Iris pigment epithelial cell (primary cell): ENCODE data around the gene ST6GALNAC2.
"Not testable (repeated sequence)": the region's sequence is repeated elsewhere in the genome, so short reads cannot be mapped to it uniquely, and the experiment has no call there.

Experiments
- DNase-seq: peaks from one replicate; pipeline ENCODE4 v3.0.0-alpha.2; 2011; ENCODE audit warnings: low read depth

ST6GALNAC2 gene

DNA sequence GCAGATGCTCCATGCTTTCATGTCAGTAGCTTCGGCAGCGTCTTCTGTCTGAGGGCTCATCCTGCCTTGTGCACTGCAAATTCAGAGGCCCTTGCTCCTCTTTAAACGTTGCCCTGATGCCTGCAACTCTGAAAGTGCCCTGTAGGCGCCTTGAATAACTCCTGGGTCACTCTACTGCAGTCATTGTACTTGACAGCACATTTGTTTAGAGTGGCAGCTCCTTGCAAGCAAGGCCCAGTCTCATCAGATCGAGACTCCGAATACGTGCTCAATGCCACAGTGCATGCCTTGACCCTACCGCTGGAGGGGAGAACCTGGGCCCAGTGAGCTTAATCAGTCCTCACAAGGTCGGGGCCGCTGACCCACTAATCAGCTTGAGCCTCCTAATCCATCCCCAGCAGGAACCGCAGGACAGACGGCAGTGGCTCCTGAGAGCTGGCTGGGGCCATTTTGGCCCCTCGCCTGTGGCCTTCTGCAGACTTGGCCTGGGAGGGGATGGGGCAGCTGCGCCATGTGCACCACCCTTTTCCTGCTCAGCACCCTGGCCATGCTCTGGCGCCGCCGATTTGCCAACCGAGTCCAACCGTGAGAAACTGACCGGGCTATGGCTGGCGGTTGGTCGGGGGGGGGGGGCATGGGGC, 45.9 kb downstream of the ST6GALNAC2 start, which contains the start of gene PRCD:
PRCD (plus strand) TSS at position 414 of the 641 bp plus-strand sequence; CDS start at position 512, 98 bp downstream.
- no peak for DNase-seq

DNA sequence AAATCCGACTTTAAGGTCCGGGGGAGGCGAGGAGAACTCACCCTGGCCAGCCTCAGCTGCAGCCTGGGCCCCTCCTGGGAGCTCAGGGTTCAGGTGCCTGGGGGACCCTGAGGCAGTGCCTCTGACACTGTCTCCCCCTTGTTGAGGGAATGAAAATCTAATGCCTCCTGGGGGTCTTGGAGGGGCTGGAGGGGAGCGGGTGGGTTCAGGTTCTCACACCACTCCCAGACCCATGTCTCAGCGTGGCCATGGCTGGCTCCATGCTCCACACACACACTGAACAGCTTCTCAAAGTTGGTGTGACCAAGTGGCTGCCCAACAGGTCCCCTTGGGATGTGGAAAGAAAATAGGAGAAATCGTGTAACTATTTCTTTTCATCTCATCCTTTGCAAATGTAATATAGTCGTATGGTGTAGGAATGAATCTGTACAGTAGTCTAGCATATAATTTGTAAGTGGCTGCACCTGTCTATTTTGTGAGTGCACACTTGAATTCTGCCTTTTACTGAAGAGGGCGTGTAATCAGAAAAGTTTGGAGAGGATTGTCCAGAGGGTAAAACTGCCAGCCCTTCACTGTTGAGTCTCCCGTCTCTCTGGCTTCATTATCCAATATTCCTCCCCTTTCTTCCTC, 46.6 kb downstream of the ST6GALNAC2 start:
- no peak for DNase-seq

DNA sequence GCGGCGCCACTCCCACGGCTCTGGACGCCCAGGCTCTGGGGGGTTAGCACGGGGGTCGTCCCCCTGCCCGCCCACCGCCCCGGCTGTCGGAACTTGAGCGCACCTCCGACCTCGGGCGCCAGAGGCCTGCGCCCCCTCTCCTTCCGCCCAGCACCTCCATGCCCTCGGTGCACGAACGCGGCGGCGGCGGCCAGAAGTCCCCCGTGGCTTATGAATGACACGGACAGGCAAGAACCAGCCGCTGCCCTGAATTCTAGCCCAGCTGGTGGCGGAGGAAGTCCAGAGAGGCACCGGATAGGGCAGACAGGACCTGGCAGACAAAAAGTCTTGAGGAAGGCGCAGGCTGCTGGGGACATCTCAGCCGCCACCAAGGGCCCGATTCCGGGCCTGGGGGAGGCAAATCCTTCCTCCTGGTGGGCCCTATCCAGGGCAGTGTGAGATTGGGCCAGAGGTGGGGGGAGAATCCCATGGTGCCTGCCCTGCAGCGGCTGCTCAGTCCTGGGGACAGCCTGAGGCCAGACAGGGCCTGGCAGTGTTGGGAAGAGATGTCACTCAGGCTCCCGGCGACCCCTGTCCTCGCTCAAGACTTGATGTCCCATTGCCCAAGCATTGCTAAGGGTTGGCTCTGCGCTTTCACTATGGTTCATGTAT, 47.3 kb downstream of the ST6GALNAC2 start:
- DNase-seq, result no peak

DNA sequence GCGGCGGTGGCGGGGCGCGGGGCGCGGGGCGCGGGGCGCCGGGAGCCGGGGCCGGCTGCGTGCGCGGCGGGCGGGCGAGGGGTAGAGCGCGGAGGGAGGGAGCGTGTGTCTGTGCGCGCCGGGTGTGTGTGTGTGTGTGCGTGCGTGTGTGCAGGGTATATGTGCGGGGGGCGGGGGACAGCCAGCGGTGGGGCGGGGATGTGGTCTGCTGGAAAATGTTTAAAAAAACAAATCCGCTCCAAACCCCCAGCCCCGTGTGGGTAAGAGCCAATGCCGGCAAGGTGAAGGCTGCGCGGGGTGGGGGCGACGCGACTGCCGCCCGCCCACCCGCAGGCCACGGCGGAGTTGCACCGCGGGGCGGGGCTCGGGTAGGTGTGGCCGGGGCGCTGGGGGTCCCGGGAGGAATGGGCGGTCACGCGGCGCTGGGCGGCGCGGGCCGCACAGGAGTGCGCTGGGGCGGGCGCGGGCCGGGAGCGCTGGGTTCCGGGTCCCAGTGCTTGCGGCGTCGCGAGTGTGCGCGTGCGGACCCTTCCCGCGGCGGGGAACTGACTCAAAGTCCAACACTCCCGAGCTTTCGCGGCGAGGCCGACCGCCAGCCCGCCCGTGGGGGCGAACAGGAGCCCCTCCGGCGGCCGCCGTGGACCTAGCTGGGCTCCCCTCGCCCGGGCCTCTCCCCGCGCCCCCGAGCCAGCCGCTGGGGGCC, 47.9 kb downstream of the ST6GALNAC2 start, which contains the start of gene CYGB:
CYGB (minus strand) TSS at position 132 of the 703 bp plus-strand sequence. CDS start 167 bp downstream, outside the sequence.
- no peak for DNase-seq

DNA sequence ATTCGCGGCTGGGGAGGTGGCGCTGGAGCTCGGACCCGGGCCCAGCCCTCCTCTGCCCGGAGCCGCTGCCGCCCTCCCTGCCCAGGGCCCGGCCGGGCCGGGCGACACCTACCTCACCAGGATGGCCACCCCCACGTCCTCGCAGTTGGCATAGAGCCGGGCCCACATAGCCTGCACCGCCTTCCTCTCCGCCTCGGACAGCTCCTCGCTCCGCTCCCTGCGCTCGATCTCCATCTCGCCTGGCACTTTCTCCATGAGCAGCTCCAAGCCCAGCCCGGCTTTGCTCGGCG, 48.4 kb downstream of the ST6GALNAC2 start:
- peak; percentile 57 for DNase-seq

DNA sequence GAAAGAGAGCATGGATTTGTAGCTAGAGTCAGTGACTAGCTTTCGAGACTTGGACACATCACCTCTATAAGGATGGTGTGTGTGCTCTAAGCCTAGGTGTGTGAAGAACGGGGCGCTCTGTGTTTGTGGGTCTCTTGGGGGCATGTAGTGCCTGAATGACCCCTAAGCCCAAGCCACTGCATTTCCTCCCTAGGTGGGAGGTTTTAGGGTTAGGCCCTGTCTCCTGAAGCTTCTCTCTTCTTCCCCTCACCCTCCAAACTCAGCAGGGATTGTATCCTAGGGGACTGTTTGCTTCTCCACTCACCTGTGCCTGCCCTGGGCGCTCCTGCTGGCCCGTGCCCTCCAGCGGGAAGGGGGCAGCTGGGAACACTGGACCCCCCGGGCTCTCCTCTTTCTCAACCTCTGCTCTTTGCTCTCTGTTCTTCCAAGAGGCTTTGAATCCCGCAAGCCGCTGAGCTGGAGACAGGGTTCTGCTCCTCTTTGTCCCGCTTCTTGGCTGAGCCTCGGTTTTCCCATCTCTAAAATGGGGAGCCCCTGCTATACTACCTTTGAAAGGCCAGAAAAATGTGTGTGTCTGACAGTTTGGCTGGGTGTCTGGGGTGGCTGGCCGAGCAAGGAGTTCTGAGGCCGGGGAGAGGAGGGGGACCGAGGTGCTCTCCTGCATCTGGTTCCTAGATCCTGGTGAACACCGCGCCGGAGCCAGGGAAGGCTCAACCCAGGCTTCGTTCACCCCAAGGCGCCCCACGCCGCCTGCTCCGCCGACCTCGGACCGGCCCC, 49.0 kb downstream of the ST6GALNAC2 start:
- DNase-seq, result no peak

DNA sequence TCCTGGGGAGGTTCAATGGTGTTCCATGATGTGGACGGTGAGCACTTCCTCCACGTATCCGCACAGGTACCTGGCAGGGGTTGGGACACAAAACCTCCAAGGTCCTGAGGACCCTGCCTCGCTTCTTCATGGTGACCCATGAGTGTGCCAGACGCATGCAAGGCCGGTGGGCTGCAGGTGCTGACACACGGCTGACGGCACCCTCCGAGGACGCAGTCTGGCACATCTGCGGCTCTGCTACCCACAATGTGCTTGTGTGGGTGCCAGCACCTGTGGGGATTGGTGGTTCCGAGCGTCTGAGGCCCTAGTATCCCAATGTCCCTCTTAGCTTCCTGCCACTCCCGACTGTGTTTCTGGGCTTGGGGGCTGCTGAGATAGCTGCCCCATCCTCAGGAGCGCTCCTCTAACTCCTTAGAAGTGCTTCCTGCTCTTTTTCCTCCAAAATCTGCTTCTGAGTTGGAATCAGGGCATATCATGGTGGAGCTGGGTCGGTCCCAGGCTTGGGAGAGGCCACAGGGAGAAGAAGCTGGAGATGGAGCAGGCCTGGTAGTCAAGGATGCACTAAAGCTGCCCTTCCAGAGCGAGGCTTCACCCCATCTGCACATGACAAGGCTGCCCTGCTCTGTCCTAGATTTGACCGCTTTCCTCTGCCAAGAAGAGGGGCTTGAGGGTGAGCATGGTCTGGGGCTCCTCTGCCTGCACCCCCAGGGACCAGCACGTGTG, 49.7 kb downstream of the ST6GALNAC2 start:
- no peak for DNase-seq

DNA sequence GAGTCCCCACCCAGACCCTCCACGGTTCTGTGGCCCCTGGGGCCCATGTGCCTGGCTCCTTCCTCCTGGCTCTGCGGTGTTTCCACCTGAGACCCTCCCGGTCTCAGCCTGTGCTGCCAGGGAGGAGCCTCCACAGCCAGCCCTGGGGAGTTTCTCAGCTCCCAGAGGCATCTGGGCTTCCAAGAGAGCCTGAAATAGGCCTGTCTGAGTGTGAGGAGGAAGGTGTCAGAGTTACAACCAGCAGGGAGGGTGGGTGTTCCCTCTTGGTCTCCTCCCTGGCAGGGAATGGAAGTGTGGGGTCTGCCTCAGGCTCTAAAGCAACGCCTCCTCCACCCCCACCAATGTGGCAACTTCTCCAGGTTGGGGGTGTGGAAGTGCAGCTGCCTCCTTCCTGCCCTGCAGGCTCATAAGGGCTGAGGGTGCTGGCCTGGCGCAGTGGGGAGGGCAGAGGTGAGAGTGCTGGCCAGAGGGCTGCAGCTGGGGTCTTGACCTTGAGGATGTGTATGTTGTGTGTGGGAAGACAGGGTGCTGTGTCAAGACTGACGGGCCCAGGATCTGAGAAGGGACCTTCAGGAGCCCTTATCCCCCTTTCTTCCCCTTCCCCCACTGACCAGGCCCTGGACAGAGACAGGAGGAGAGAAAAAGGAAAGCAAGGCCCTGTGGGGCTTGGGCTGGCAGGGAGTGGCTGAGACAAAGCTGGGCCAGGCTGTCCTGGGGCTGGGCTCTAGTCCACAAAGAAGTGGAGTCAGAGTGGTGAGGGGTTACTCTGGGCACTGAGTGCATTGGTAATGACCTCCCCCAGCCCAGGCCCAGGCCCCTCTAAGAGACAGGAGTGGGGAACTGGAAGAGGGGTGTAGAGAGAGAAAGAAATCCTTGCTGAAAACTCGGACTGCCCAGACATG, 50.6 kb downstream of the ST6GALNAC2 start:
- DNase-seq, result no peak

DNA sequence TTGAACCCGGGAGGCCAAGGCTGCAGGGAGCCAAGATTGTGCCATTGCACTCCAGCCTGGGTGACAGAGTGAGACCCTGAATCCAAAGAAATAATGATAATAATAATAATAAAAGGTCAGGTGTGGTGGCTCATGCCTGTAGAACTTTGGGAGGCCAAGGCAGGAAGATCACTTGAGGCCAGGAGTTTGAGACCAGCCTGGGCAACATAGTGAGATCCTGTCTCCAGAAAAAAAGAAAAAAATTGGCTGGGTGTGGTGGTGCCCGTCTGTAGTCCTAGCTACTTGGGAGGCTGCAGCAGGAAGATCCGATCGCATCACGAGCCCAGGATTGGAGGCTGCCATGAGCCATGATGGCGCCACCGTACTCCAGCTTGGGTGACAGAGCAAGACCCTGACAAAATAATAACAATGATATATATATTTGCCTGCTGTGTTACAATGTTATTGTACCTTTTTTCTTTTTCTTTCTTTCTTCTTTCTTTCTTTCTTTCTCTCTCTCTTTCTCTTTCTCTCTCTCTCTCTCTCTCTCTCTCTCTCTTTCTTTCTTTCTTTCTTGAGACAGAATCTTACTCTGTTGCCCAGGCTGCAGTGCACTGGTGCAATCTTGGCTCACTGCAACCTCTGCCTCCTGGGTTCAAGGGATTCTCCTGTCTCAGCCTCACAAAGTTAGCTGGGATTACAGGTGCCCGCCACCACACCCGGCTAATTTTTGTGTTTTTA, 51.9 kb downstream of the ST6GALNAC2 start:
- not testable (repeated sequence) for DNase-seq

DNA sequence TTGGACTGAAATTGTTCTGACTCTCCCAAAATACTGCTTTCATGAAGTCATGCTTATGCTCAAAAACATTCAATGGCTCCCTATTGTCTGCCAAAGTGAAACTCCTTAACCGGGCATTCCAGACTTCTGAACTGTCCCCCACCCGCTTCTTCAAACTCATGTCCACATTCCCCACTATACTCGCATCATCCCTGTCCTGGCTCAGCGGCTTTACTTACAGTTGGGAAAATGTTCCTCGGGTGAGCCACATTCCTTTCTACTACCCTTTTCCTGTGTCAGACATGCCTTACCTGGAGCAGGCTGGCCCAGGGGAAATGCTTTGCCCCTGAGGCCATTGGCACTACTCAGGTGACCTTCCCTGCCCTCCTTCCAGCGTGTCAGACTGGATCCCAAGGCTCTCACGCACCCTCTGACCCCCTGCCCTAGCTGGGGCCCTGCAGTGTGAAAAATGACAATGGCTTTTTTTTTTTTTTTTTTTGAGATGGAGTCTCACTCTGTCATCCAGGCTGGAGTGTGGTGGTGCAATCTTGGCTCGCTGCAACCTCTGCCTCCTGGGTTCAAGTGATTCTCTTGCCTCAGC, 53.5 kb downstream of the ST6GALNAC2 start:
- no peak for DNase-seq

DNA sequence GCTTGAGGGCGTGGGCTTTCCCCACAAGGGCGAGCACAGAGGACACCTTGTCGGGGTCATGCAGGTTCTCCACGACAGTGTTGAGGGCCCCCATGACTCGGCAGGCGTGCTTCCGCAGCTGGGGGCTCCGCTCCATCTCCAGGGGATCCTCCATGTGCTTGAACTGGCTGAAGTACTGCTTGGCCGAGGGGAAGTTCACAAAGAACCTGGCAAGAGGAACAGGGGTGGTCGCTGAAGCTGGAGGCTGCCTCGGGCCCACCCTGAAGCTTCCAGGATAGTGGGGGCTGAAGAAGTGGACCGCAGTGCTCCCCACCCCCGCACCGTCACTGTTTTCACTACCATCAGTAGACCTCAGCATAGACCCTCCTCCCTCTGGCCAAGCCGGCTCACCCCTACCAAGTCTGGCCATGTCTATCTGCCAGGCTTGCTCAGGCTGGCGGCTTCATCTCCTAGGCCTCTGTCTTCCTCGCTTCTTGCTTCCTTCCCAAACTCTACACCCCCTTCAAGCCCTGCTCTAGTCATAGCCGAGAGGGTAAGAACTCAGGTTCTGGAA, 54.1 kb downstream of the ST6GALNAC2 start:
- DNase-seq, result no peak

DNA sequence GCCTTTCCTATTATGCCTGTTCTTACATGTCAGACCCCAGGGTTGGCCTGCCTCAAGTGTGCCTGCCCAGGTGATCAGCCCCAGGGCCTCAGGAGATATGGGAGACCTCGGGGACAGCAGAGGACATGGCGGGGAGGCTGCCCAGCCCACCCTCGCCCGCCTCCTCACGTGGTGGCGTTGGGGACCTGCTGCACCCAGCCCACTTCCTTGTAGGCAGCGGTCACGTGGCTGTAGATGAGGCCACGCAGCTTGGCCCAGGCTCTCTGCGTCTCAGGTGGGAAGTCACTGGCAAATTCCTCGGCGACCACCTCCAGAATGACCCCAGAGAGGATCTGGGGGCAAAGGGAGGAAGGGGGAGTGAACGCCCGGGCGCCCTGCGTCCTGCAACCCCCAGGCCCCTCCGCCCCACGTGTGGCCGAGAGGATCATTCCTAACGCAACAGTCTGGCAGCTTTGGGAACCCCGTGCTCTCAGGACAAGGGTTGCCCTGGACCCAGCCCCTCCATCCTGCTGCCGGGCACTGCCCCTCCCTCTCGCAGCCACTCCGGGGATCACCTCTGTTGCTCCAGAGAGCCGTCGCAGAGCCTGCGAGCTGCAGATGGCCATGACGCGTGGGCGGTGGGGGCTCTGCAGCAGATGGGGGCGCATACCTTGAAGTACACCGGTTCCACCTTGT, 54.7 kb downstream of the ST6GALNAC2 start:
- no peak for DNase-seq

DNA sequence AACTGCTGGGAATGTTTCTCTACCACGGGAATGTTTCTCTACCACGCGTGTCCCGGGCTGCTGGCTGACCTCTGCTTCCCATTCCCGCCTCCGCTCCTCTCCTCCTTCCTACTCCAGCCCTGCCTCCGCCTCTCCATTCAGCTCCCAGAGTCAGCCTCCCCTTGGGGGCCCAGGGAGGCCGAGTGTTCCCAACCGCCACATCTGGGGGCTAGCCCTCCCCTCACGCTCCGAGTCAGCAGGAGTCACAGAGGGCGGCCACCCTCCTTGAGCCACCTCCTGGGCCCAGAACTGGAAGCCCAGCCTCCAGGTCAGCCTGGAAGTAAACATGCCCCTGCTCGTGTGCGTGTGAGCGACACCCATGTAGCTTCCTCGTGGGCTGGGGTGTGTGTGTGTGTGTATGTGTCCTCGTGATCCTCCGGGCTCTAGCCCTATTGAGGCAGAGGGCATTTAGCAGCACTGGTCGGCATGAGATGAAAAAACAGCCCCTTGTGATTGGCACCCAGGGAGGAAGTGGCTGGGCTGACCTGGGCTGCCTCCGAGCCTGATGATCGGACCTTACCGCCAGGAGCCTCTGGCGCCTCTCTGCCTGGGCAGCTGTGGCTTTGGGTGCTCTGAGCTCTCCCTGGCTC, 55.5 kb downstream of the ST6GALNAC2 start:
- peak; percentile 46 for DNase-seq

DNA sequence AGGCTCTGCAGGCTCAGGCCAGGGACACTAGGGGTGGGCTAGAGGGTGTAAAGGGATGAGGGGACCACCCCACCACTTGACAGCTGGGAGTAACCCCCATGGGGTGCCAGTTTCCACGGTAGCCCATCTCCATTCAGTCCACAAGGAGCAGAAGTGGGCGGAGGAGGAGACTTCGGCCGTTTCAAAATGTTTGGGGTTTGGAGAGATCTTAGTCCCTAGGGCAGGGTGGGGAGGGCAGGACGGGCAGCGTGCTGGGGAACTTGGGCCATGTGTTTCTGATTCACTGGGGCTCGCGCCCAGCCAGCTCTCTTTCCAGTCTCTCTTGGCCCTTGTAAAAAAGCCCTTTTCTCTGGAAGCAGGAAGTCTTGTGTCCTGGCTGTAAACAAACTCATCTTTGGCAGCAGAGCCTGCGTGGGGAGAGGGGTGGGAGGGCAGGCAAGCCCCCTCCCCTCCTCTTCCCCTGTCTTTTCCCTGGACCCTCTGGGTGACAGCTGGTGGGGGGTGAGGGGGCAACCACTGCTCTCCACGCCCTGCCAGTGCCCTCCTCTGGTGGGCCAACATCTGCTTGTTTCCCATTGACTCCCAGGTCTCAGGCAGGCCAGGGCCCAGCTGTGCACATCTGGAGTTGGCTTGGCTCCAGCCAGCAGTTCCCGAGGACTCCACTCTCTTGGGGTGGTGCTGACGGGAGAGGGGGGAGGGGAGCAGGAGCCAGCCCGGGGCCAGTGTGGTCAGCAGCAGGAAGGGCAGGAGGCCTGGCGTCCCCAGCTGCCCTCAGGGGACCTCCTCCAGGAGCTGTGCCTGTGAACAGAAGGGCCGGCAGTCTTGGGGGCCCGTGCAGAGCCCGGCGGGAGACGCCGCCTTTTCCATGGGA, 56.2 kb downstream of the ST6GALNAC2 start:
- peak; percentile 78 for DNase-seq

DNA sequence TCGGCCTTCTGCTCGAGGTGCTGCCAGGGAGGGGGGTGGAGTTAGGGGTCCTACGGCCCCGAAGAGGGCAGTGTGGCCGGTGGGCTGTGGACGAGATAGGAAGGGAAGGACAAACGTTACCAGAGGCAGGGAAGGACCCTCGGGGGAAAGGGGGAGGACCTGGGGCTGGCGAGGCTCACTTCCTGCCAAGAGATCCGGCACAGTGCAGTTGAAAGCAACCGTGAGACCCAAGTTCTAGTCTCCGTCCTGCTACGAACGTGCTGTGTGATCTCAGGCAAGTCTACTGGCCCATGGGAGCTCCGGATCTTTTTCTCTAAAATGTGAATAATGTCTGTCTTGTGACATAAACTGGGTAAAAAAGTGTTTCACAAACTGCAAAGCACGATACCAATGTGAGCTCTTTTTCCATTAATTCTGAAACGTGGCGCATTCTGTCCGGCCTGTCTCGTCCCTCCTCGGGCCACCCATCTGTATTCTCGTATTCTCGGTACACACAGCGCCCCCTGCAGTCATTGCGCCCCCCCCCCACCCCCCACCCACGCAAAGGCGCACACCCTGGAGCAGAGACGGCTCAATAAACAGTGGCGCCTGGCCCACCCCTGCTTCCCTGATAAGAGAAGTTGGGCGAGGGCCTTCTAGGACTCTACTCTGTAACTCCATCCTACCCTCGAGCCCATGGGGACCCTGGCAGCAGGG, 57.0 kb downstream of the ST6GALNAC2 start:
- peak; percentile 32 for DNase-seq

DNA sequence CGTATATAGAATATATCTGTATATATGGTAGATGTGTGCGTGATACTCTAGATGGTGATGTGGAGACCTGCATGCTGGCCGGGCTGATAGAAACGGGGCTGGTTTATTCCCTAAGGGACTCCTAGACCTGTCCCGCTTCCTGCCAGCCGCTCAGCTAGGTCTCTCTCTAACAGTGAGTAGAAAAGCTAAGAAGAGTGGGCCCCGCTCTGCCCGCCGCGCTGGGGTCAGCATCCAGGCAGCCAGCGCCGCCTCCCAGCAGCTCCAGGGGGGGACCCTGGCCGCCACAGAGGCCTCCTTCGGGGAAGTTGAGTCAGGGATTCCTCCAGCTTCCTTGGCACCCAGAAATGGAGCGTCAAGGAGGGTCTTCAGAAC, 57.5 kb downstream of the ST6GALNAC2 start:
- DNase-seq, result peak; percentile 34
